GM23248 (cell line): ENCODE results near the gene DIP2C. TPM values are rescaled to one million over a fixed set of nuclear protein-coding genes. Genes with fewer than 3 reads are reported as not detected.
"Not testable (repeated sequence)": the region's sequence is repeated elsewhere in the genome, so short reads cannot be mapped to it uniquely, and the experiment has no call there.

Source experiments
- DNase-seq: peaks from one replicate; pipeline ENCODE4 v3.0.0-alpha.2; 2015
- H2AFZ ChIP-seq: fragments of 200-600 bp; sonication (generic); 2 replicates; pipeline ENCODE4 v1.6.1; 2016; ENCODE audit warnings: antibody characterized with exemption
- H3F3A ChIP-seq: fragments of 200-600 bp; sonication (generic); 2 replicates; pipeline ENCODE4 v1.6.1; 2016; ENCODE audit warnings: mild to moderate bottlenecking, antibody characterized with exemption, mixed run types; ENCODE audit not compliant: insufficient read depth
- H3K27ac ChIP-seq: fragments of 200-600 bp; sonication (generic); 2 replicates; pipeline ENCODE4 v1.5.1; 2016; ENCODE audit warnings: mild to moderate bottlenecking
- H3K27me3 ChIP-seq: fragments of 200-600 bp; sonication (generic); replicated peaks from 2 replicates; pipeline ENCODE4 v1.6.1; 2016; ENCODE audit warnings: mild to moderate bottlenecking; ENCODE audit not compliant: insufficient read depth
- H3K36me3 ChIP-seq: fragments of 200-600 bp; sonication (generic); 2 replicates; pipeline ENCODE4 v1.6.1; 2016; ENCODE audit warnings: low read depth, mild to moderate bottlenecking
- H3K4me1 ChIP-seq: fragments of 200-600 bp; sonication (generic); 2 replicates; pipeline ENCODE4 v1.6.1; 2016; ENCODE audit warnings: mild to moderate bottlenecking; ENCODE audit not compliant: insufficient read depth
- H3K4me2 ChIP-seq: fragments of 200-600 bp; sonication (generic); one replicate; pipeline ENCODE4 v1.6.1; 2016; ENCODE audit warnings: mild to moderate bottlenecking; ENCODE audit not compliant: unreplicated experiment
- H3K4me3 ChIP-seq: fragments of 200-600 bp; sonication (generic); 2 replicates; pipeline ENCODE4 v1.5.1; 2016; ENCODE audit warnings: mild to moderate bottlenecking
- H3K79me2 ChIP-seq: fragments of 200-600 bp; sonication (generic); 2 replicates; pipeline ENCODE4 v1.6.1; 2016; ENCODE audit warnings: mild to moderate bottlenecking; ENCODE audit not compliant: insufficient read depth
- H3K9ac ChIP-seq: fragments of 200-600 bp; sonication (generic); 2 replicates; pipeline ENCODE4 v1.6.1; 2016; ENCODE audit warnings: mild to moderate bottlenecking
- H3K9me2 ChIP-seq: fragments of 200-600 bp; sonication (generic); 2 replicates; pipeline ENCODE4 v1.6.1; 2016; ENCODE audit warnings: mixed run types, mild to moderate bottlenecking, moderate library complexity; ENCODE audit not compliant: insufficient read depth
- H3K9me3 ChIP-seq: fragments of 200-600 bp; sonication (generic); one replicate; pipeline ENCODE4 v1.6.1; 2017; ENCODE audit warnings: low read depth
- H4K20me1 ChIP-seq: fragments of 200-600 bp; sonication (generic); 2 replicates; pipeline ENCODE4 v1.6.0; 2016; ENCODE audit not compliant: insufficient read depth
- EZH2 ChIP-seq: fragments of 200-600 bp; sonication (generic); IDR thresholded peaks from 2 replicates; pipeline ENCODE4 v1.6.1; 2018; ENCODE audit warnings: antibody characterized with exemption, mild to moderate bottlenecking; ENCODE audit not compliant: insufficient read depth, poor library complexity, severe bottlenecking
- EZH2phosphoT487 ChIP-seq: fragments of 200-600 bp; sonication (generic); IDR thresholded peaks from 2 replicates; pipeline ENCODE4 v1.6.1; 2018; ENCODE audit warnings: antibody characterized with exemption, moderate library complexity, mild to moderate bottlenecking, low read depth; ENCODE audit not compliant: insufficient read depth
- WGBS, 2 experiments: methylation state at CpG; one replicate each; pipeline ENCODE4 v1.1.6; 2015 to 2017; ENCODE audit warnings: low lambda C conversion rate in 2 of 2, low coverage in 1 of 2; ENCODE audit errors: missing lambda C conversion rate in 2 of 2; 5-methylcytosine and 5-hydroxymethylcytosine counted together
- in situ Hi-C: fragments of 300-500 bp; cut with MboI; formaldehyde crosslinking; loops from 2 replicates; pipeline ENCODE4 v1.15.0; 2020
- polyA plus RNA-seq: library from polyadenylated mRNA; unstranded; fragments of >200 nt; fragmentation: Nextera tagmentation; extraction: Ambion mirVana; gene quantifications from 2 replicates; pipeline ENCODE4 v1.2.1, GENCODE V29; 2016
- total RNA-seq: library from RNA; depleted of rRNA; stranded (reverse); fragments of >200 nt; shearing (Covaris generic); gene quantifications from 2 replicates; pipeline ENCODE4 v1.2.3, GENCODE V29; 2014

The DIP2C gene
- total and polyA plus RNA-seq, 2 experiments from 2014 or later: 12.0 to 13.1 TPM

DNA sequence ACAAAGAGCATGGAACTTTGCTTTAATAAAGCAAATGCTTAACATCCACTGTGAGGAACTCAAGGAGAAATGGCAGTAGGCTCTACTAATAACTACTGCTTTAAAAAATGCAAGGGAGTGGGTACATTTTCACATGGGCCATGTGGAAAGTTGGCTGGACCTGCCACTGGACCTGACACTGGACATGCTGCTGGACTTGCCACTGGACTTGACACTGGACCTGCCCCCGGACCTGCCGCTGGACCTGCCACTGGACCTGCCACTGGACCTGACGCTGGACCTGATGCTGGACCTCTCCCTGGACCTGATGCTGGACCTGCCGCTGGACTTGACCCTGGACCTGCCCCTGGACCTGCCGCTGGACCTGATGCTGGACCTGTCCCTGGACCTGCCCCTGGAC is 32.6 kb downstream of the DIP2C start:
- Histone ChIP-seq H3K36me3 (no peaks in the 10 kb centered on the region), H3K9me3 (no peaks in the 10 kb centered on the region), H3K9ac (no peak overlapping the region), H3F3A (peaks cover 18% of the 10 kb centered on the region), H3K4me3 (no peak overlapping the region), H3K27ac (no peak overlapping the region), H3K4me2 (no peak overlapping the region), H3K27me3 (no peaks in the 10 kb centered on the region), H3K9me2 (no peaks in the 10 kb centered on the region), H3K79me2 (peaks cover 89% of the 10 kb centered on the region), H2AFZ (no peak overlapping the region), H4K20me1 (peaks cover 7% of the 10 kb centered on the region; the same call in 1 of the 2 replicates), H3K4me1 (peaks cover 17% of the 10 kb centered on the region)
- WGBS, 2 experiments: 75% methylated on average over 4 of the region's 5 CpGs
- no peak for DNase-seq
- no peak for TF ChIP-seq EZH2phosphoT487
- TF ChIP-seq EZH2: no peak
- in situ Hi-C loops: no loop called here

DNA sequence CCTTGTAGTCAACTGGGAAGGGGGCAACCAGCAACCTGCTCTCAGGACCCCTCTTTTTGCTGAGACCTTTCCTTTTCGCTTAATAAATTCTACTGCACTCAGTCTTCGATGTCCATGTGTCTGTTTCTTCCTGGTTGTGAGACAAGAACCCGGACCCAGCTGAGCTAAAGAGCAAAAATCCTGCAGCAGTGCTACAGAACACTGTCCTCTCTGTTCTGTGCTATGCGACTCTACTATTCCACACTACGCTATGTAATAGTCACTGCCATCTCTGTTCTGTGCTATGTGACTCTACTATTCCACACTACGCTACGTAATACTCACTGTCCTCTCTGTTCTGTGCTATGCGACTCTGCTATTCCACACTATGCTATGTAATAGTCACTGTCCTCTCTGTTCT is 34.3 kb downstream of the DIP2C start:
- in situ Hi-C loops: no loop called here
- no peaks in the 10 kb centered on the region for H3K9me2 ChIP-seq
- H4K20me1 ChIP-seq: peaks cover 7% of the 10 kb centered on the region; the same call in 1 of the 2 replicates
- H3K27me3 ChIP-seq: no peaks in the 10 kb centered on the region
- no peak for DNase-seq
- peaks cover 12% of the 10 kb centered on the region for H3F3A ChIP-seq
- no peak for TF ChIP-seq EZH2phosphoT487
- no peak for TF ChIP-seq EZH2
- peaks cover 29% of the 10 kb centered on the region for H3K4me1 ChIP-seq
- H3K9me3 ChIP-seq: no peaks in the 10 kb centered on the region
- no peak overlapping the region for H3K4me2 ChIP-seq
- no peak overlapping the region for H3K9ac ChIP-seq
- no peaks in the 10 kb centered on the region for H3K36me3 ChIP-seq
- H3K4me3 ChIP-seq: no peak overlapping the region
- H3K27ac ChIP-seq: no peak overlapping the region
- WGBS, 2 experiments: 94 to 97% methylated on average over 8 of the region's 8 CpGs
- H2AFZ ChIP-seq: no peak overlapping the region
- peaks cover 89% of the 10 kb centered on the region for H3K79me2 ChIP-seq

DNA sequence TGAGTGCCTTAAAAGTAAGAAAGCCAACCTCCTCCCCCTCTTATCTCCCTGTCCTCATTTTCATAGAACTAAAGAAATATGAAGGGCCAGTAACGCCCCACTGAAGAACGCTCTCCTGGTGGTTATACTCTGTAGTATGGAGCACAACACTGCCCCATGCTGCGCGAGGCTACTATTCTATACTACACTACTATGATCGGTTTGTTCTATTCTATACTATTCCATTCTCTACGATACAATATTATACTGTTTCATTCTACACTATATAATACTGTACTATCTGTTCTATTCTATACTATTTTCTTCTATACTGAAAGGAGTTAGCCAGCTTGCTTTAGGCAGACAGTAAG is 34.8 kb downstream of the DIP2C start:
- Histone ChIP-seq H3K27me3 (no peaks in the 10 kb centered on the region), H3K36me3 (no peaks in the 10 kb centered on the region), H2AFZ (no peak overlapping the region), H4K20me1 (peaks cover 7% of the 10 kb centered on the region; the same call in 1 of the 2 replicates), H3K9me2 (no peaks in the 10 kb centered on the region), H3K4me1 (peaks cover 24% of the 10 kb centered on the region), H3K9ac (no peak overlapping the region), H3K4me2 (no peak overlapping the region), H3K79me2 (peaks cover 89% of the 10 kb centered on the region), H3F3A (peaks cover 8% of the 10 kb centered on the region), H3K27ac (no peak overlapping the region), H3K9me3 (no peaks in the 10 kb centered on the region), H3K4me3 (no peak overlapping the region)
- DNase-seq: no peak
- in situ Hi-C loops: no loop called here
- 96 to 97% methylated on average over 6 of the region's 6 CpGs for WGBS, 2 experiments
- TF ChIP-seq EZH2phosphoT487: no peak
- TF ChIP-seq EZH2: no peak

DNA sequence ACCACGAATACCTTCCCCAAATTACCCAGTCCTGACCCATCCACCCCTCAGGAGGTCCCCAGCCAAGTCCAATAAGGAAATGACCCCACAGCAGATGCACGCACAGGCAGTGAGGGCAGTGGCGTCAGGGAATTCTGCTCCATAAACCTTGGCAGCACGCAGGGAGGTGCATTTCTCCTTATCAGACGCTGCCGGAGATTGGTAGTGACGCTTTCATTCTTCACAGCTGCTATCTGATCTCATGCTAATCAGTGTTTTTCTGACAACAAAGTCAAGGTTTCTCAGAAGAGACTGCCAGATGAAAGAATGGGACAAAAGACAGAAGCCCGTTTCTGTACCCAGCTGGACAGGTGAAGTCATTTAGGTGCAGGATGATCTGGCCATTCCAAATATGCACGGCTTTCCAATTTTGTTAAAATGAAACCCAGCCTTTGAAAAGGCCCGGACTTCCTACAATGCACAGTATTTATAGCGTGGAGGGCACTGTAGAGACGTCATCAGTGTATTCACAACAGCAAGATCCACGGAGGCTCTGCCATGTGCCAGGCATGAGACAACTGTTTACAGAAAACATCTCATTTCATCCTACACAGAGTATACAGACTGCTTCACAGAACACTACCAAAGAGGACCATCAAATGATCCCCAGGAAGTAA is 35.3 kb downstream of the DIP2C start:
- 73% methylated on average over 13 of the region's 13 CpGs for WGBS, 2 experiments
- H3K9me2 ChIP-seq: no peaks in the 10 kb centered on the region
- no peak overlapping the region for H3K27ac ChIP-seq
- peaks cover 5% of the 10 kb centered on the region for H3F3A ChIP-seq
- peaks cover 89% of the 10 kb centered on the region for H3K79me2 ChIP-seq
- no peak for DNase-seq
- TF ChIP-seq EZH2 (no peak), EZH2phosphoT487 (no peak)
- in situ Hi-C loops: no loop called here
- H3K4me3 ChIP-seq: no peak overlapping the region
- H2AFZ ChIP-seq: no peak overlapping the region
- H3K36me3 ChIP-seq: no peaks in the 10 kb centered on the region
- no peaks in the 10 kb centered on the region for H3K27me3 ChIP-seq
- no peak overlapping the region for H3K4me2 ChIP-seq
- H3K9me3 ChIP-seq: no peaks in the 10 kb centered on the region
- H4K20me1 ChIP-seq: peaks cover 5% of the 10 kb centered on the region; the same call in 1 of the 2 replicates
- peaks cover 20% of the 10 kb centered on the region for H3K4me1 ChIP-seq
- no peak overlapping the region for H3K9ac ChIP-seq

DNA sequence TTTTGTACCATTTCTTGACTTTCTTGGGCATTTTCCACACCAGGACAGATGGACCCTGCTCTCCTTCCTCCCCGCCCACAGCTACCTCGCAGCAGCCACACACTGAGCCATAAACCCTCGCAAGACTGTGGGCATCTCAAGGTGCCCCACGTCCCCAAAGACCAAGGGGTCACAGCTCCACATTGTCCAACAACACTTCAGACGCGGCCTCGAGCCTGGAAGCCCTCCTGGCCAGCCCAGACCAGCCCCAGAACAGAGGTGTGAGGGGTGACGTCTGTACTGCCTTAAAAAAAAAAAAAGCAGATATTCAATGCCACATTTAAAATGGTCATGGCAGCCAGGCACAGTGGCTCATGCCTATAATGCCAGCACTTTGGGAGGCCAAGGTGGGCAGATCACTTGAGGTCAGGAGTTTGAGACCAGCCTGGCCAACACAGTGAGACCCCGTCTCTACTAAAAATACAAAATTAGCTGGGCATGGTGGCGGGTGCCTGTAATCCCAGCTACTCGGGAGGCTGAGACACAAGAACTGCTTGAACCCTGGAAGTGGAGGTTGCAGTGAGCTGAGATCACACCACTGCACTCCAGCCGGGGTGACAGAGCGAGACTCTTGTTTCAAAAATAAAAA is 36.5 kb downstream of the DIP2C start:
- DNase-seq, H4K20me1 ChIP-seq, H3K27me3 ChIP-seq, H3K4me2 ChIP-seq, H2AFZ ChIP-seq, H3K9me2 ChIP-seq, H3K27ac ChIP-seq, H3K36me3 ChIP-seq, H3K9me3 ChIP-seq, H3K4me3 ChIP-seq, H3F3A ChIP-seq, in situ Hi-C loops, H3K9ac ChIP-seq: not testable (repeated sequence)
- 96 to 99% methylated on average over 13 of the region's 13 CpGs for WGBS, 2 experiments
- peaks cover 89% of the 10 kb centered on the region for H3K79me2 ChIP-seq
- H3K4me1 ChIP-seq: peaks cover 17% of the 10 kb centered on the region
